ENCODE measurements around the gene AGAP3. TPM values are rescaled to one million over a fixed set of nuclear protein-coding genes. Genes with fewer than 3 reads are reported as not detected.

Gene AGAP3
- total and polyA plus RNA-seq, 2 donors (not counting 1 experiment from before 2014, with no cell fraction given) = 21.1 to 22.3 TPM

GRCh38 chr7:151137076-151137675 lies 50.9 kb downstream of the AGAP3 start:
- H3K79me2 ChIP-seq (ENCODE audit: control insufficient read depth, insufficient read depth, low read length) = no peaks in the 10 kb centered on the region
- H3K27ac ChIP-seq (ENCODE audit: low read length in 2 of 2) = no peak overlapping the region
- H3K27me3 ChIP-seq (replicated peaks in 1 of 4; ENCODE audit: control extremely low read depth in 1 of 4, control insufficient read depth in 3 of 4, insufficient read depth in 4 of 4, low read length in 3 of 4) = no peaks in the 10 kb centered on the region
- no peak for ATAC-seq (ENCODE audit: low read depth)
- intact Hi-C loops (cut with micrococcal nuclease) = no loop called here
- DNase-seq = no peak
- H3K9me3 ChIP-seq (ENCODE audit: control extremely low read depth in 1 of 3, control insufficient read depth in 2 of 3, insufficient read depth in 1 of 3, low read length in 2 of 3) = no peaks in the 10 kb centered on the region
- ChIA-PET POLR2A (no interaction called here), CTCF (interaction anchor here (1.2 kb wide), 1 partner anchor 10 kb away, joined by 3 read pairs; no protein-coding TSS in a partner anchor)
- no peak overlapping the region for H2AFZ ChIP-seq (ENCODE audit: insufficient read depth, low read depth, low read length, poor library complexity, severe bottlenecking)
- WGBS (ENCODE audit: insufficient coverage) = 92% methylated on average over 11 of the region's 22 CpGs
- no peaks in the 10 kb centered on the region for H3K4me1 ChIP-seq (ENCODE audit: control insufficient read depth in 2 of 2, insufficient read depth in 2 of 2, low read length in 2 of 2)
- H3K4me2 ChIP-seq (replicated peaks; ENCODE audit: low read depth, low read length, poor library complexity, severe bottlenecking) = no peak overlapping the region
- Mint-ChIP-seq H3K27ac (no peak overlapping the region), H3K4me3 (no peak overlapping the region), H3K27me3 (no peaks in the 10 kb centered on the region), H3K4me1 (no peaks in the 10 kb centered on the region), H3K9me3 (ENCODE audit: insufficient read depth) (no peaks in the 10 kb centered on the region)
- H3K9ac ChIP-seq (ENCODE audit: low read length) = no peak overlapping the region
- H4K20me1 ChIP-seq (ENCODE audit: control insufficient read depth, insufficient read depth, low read length, poor library complexity, severe bottlenecking) = no peaks in the 10 kb centered on the region
- H3K36me3 ChIP-seq (replicated peaks in 1 of 2; ENCODE audit: control extremely low read depth in 1 of 2, control insufficient read depth in 1 of 2, extremely low read depth in 1 of 2, insufficient read depth in 2 of 2, low read length in 1 of 2) = no peaks in the 10 kb centered on the region
- H3K4me3 ChIP-seq (ENCODE audit: control extremely low read depth in 1 of 5, extremely low read depth in 1 of 5, insufficient read depth in 1 of 5, low read depth in 2 of 5, low read length in 4 of 5) = no peak overlapping the region
- no peak for TF ChIP-seq CTCF (IDR thresholded peaks at IDR 0.05)
- TF ChIP-seq EZH2 (IDR thresholded peaks at IDR 0.05; ENCODE audit: borderline replicate concordance, insufficient read depth, low read depth, low read length, poor library complexity, severe bottlenecking) = no peak

GRCh38 chr7:151137791-151138152 lies 51.5 kb downstream of the AGAP3 start:
- WGBS (ENCODE audit: insufficient coverage) = 89% methylated on average over 11 of the region's 11 CpGs
- no peaks in the 10 kb centered on the region for H3K36me3 ChIP-seq (replicated peaks in 1 of 2; ENCODE audit: control extremely low read depth in 1 of 2, control insufficient read depth in 1 of 2, extremely low read depth in 1 of 2, insufficient read depth in 2 of 2, low read length in 1 of 2)
- no peak overlapping the region for H3K27ac ChIP-seq (ENCODE audit: low read length in 2 of 2)
- Mint-ChIP-seq H3K4me1 (no peaks in the 10 kb centered on the region), H3K27me3 (no peaks in the 10 kb centered on the region), H3K27ac (no peak overlapping the region), H3K4me3 (no peak overlapping the region), H3K9me3 (ENCODE audit: insufficient read depth) (no peaks in the 10 kb centered on the region)
- intact Hi-C loops (cut with micrococcal nuclease) = no loop called here
- H3K79me2 ChIP-seq (ENCODE audit: control insufficient read depth, insufficient read depth, low read length) = no peaks in the 10 kb centered on the region
- H3K9ac ChIP-seq (ENCODE audit: low read length) = no peak overlapping the region
- no peak for DNase-seq
- H3K9me3 ChIP-seq (ENCODE audit: control extremely low read depth in 1 of 3, control insufficient read depth in 2 of 3, insufficient read depth in 1 of 3, low read length in 2 of 3) = no peaks in the 10 kb centered on the region
- TF ChIP-seq CTCF (IDR thresholded peaks at IDR 0.05) (no peak), EZH2 (IDR thresholded peaks at IDR 0.05; ENCODE audit: borderline replicate concordance, insufficient read depth, low read depth, low read length, poor library complexity, severe bottlenecking) (no peak)
- no peak overlapping the region for H2AFZ ChIP-seq (ENCODE audit: insufficient read depth, low read depth, low read length, poor library complexity, severe bottlenecking)
- ChIA-PET CTCF (no interaction called here), POLR2A (no interaction called here)
- no peaks in the 10 kb centered on the region for H3K4me1 ChIP-seq (ENCODE audit: control insufficient read depth in 2 of 2, insufficient read depth in 2 of 2, low read length in 2 of 2)
- no peak overlapping the region for H3K4me3 ChIP-seq (ENCODE audit: control extremely low read depth in 1 of 5, extremely low read depth in 1 of 5, insufficient read depth in 1 of 5, low read depth in 2 of 5, low read length in 4 of 5)
- no peaks in the 10 kb centered on the region for H4K20me1 ChIP-seq (ENCODE audit: control insufficient read depth, insufficient read depth, low read length, poor library complexity, severe bottlenecking)
- H3K4me2 ChIP-seq (replicated peaks; ENCODE audit: low read depth, low read length, poor library complexity, severe bottlenecking) = no peak overlapping the region
- no peak for ATAC-seq (ENCODE audit: low read depth)
- H3K27me3 ChIP-seq (replicated peaks in 1 of 4; ENCODE audit: control extremely low read depth in 1 of 4, control insufficient read depth in 3 of 4, insufficient read depth in 4 of 4, low read length in 3 of 4) = no peaks in the 10 kb centered on the region
